NOMO-1 (cell line): Measurements from ENCODE around the gene ZDHHC9.
"Not testable (repeated sequence)": the region's sequence is repeated elsewhere in the genome, so short reads cannot be mapped to it uniquely, and the experiment has no call there.

Experiments
- DNase-seq, 2 experiments: peaks; one replicate each; lab custom pipeline; 2025; ENCODE audit not compliant: unreplicated experiment in 2 of 2; lab: John Stamatoyannopoulos, UW

The ZDHHC9 gene

DNA sequence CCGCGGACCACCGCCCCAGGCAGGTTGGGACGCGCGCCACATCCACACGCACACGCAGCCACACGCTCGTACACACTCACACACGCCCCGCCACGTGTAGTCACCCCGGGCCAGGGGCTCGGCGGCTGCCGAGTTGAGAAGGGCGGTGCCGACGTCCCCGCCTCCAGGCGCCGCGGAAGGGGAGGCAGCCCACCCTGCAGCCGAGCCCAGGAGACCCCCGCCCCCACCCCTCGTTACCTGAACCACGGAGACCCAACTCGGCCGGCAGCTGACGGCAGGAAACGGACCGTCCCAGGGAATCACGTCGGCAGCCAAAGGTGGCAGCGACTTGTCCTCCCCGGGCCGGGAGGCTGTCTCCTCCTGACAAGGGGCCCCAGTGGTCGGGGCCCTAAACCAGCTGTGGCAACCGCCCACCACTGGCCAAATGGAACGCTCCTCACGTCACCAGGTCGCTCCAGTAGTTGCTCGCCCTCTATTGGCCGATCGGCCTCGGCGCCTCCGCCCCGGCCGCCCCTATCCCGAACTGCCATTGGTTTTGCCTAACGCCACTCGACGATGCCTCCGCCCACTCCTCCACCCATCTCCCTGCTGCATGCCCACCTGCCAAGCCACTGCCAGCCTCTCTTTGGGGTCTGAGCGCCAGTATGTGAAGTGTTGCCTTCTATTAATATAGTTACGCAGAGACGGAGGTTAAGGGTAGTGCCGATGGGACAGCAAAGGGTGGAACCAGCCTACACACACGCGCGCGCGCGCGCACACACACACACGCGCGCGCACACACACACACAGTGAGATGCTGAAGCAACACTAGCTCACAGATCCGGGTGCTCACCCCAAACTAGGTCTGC, at the start of gene ZDHHC9:
TSS of gene ZDHHC9 (minus strand) at position 428 of the 848 bp plus-strand sequence. CDS start 1,941 bp downstream, outside the sequence.
- DNase-seq = peak; percentile 70 to 81

DNA sequence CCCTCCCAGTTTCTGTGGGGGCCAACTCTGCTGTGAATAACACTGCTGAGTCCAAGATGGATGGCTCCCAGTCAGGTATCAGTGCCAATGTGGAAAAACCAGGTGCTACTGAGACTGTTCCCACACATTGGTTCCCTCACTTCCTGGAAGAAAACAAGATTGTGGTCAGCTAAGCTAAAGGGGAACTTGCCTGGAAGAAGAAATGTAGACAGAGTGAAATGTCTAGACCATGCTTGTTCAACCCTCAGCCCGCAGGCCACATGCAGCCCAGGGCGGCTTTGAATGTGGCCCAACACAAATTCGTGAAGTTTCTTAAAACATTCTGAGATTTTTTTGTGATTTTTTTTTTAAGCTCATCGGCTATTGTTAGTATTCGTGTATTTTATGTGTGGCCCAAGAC, 33.7 kb upstream of the ZDHHC9 start:
- no peak for DNase-seq

DNA sequence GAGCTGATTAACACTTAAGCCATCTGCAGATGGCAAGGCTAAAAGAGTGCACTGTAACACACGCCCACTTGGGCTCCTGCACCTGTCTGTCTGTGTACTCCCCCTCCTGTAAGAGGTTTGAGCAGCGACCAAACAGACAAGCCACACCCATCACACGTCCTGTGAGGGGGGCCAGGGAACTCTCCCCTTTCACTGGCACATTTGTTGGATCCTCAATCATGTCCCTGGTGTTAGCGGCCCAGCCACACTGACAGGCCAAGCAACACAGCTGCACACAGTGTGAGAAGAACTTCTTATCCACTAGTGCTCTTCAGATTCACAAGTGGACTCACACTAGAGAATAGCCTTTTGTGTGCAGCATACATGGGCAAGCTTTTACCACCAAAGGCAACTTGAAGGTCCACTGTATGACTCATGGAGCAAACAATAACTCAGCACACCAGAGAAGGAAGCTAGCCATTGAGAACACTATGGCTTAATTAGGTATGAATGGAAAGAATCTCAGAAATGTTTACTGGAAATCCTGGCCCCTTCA, 33.2 kb upstream of the ZDHHC9 start:
- no peak for DNase-seq

DNA sequence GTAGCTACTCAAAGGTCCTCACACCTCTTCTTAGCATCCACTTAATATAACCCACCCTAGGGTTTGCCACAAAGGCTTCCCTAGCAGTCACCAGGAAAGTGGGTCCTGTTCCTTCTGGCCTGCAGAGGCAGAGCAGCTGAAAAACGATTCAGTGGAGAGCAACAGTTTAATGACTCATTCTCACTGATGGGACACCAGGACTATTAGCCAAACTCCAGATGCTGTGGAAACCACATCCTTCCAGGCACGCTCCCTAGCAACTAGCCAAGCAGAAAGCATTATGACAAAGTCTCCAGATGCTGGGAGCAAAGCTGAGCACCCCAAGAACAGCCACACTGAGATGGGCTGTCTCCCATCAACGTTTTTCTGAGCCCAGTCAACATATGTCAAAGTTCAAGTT, 32.0 kb upstream of the ZDHHC9 start:
- DNase-seq = no peak

- no peak for DNase-seq
Measured at GRCh38 chrX:129872524-129872923, 28.8 kb upstream of the ZDHHC9 start.

GRCh38 chrX:129866321-129866720, 22.6 kb upstream of the ZDHHC9 start:
- not testable (repeated sequence) for DNase-seq

DNA sequence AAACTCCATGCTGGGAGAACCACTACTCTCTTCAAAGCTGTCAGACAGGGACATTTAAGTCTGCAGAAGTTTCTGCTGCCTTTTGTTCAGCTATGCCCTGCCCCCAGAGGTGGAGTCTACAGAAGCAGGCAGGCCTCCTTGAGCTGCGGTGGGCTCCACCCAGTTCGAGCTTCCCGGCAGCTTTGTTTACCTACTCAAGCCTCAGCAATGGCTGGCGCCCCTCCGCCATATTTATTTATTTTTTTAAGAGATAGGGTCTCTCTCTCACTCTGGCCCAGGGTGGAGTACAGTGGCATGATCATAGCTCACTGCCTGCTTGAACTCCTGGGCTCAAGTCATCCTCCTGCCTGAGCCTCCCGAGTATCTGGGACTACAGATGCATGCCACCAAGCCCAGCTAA, 15.4 kb upstream of the ZDHHC9 start:
- not testable (repeated sequence) for DNase-seq

GRCh38 chrX:129851825-129852224, 8.1 kb upstream of the ZDHHC9 start:
- not testable (repeated sequence) for DNase-seq

DNA sequence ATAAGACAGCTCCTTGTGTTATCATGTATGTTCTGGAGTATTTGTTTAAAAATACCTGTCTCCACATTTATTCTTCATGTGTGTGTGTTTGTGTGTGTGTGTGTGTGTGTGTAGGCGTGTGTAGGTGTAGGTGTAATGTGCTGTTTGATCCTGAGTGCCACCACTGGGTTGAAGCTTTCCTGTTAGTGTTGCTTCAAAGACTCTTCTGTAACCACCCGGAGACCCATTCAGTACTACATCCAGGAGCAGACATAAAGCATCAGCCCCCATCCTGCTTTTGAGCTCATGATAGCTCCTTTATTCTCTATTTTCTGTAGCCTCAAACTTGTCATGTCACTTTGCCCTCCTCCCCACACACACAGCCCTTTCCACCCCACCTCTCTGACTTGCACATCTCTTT, 3.0 kb upstream of the ZDHHC9 start:
- DNase-seq = no peak

DNA sequence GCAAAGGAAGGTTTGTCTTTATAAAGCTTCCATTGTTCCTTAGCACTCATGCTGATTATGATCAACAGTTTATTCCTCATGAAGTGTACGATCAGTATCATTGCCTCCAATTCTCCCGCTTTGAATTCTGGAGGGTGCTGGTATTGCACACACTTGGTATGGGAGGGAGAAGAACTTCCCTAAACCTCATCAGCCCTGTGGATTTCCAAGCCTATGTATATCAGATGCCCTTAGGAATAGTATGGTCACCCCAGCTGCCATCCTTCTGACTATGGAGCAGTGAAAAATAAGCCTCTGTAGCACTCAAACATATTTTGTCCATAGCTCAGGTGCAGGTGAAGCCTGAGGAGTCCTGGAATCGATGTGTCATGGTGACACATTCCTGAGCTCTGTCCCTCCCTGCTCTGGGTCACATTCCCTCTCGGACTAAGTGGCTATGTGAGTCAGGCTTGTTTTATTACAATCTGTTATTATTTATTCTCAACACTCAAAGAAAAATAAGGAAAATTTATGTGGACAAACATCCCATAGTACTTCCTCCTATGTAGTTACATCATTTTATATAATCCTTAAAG, 2.0 kb upstream of the ZDHHC9 start:
- DNase-seq = no peak

GRCh38 chrX:129843209-129843458, 552 bp downstream of the ZDHHC9 start:
- DNase-seq = no peak

DNA sequence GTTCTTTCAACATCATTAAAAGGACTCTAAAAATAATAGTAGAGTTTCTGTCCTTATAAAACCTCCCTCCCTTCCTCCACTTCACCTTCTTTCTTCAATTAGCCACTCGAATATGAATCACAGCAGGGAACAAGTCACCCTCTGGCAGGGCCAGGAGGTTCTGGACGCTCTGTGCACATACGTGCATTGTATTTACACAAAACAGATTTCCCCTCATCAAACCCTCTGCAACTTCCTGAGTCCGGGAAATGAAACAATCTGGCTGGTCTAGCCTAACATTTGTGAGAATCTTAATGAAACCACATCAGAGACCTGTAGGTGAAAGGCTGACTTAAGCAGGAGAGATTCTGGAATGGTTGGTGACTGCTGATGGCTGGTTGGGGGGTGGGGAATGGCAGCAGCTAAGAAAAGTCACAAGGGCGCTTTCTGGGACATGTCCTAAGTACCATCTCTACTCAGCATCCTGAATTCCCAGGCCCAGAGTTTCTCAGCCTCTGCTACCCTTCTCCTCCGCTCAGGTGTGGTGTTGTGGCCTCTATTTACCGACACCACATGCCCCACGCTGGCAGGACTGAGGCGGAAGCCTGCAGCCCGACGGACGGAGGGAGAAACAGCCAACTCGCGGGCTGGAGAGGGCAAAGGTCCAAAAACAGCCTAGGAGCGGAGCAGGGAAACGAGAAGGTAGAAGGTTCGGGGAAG, 1.0 kb downstream of the ZDHHC9 start:
- no peak for DNase-seq

DNA sequence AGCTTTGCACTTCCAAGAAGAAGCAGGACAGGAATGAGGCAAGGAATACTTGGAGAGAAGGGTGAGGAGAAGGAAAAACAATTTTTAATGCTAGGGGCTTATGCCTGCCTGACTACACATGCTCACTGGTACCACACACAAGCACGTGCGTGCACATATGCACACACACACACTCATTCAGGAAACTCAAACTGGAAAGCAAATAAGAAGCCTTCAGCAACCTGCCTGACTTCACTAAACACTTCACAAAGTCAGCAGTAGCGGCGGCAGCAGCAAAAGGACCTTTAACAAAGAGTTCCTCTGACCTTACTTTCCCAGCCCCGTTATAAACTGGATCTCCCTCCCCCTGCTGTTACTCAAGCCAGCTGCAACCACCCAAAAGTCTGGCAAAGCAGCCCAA, 3.3 kb downstream of the ZDHHC9 start:
- DNase-seq = no peak

DNA sequence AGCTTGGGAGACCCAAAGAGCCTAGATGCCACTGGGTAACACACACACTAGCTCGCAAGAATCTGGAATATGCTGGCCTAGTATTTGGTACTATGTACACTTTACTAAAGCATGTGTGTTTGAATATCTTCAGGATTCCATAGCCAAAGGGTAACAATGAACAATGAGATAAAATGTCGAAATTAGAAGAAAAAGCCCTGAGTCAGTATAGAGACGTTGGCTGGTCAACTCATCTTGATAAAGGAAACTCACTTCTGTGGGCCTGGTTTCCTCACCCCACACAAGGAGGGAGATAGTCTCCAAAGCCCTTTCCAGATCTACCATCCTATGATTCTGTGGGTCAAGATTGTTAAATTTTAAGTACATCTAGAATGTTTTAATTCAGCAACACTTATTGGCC, 6.9 kb downstream of the ZDHHC9 start:
- DNase-seq = no peak

- DNase-seq = no peak
Measured at GRCh38 chrX:129833153-129833990, 10.3 kb downstream of the ZDHHC9 start.

DNA sequence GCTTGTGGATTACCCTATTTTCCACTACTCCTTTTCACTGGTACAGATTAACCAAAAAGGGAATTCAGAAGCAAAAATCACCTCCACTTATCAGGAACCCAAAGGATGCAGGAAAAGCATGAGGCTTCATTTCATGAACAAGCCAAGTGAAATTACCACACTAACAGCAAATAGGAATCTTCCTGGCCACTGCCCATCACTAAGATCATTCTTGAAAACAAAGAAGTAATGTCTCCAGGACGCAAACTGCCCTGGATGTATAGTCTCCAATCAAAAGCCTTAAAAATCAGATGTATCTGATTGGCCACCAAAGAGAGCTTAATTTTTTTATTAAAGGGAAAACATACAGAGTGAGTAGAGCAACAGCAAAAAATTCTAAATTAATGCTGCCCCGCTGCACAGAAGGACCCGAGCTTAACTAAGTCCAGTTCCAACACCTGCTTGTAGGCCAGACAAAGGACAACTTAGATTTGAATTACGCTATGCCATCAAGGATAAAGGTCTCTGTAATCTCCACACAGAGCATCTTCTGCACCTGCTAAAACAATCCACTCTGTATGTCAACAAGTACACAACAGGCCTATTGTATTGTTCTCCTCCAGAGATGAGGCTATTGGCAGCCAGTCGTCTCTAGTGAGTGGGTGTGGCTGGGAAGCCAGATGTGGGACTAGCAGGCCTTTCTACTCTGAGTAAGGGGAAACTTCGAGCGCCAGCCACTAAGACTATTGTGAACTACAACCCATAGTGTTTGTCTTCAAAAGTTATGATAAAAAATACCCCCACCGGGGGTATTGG, 12.4 kb downstream of the ZDHHC9 start:
- DNase-seq = no peak

DNA sequence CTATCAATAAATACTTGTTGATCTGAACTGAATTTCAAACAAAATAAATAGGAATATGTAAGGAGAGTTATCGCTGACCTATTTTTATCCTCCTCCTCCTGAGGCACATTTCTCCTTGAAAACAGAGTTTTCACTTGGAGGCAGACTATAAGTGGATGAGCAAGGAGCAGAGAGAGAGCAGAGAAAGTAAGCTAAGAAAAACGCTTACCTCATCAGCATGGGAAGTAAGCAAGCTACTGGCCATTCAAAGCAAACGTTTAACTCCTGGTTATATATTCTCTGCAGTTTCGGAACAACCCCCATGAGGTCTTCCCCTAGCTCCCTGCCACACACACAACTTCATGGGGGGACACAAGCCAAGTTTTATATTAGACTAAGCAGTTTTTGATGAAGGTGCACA, 13.2 kb downstream of the ZDHHC9 start:
- DNase-seq = no peak

DNA sequence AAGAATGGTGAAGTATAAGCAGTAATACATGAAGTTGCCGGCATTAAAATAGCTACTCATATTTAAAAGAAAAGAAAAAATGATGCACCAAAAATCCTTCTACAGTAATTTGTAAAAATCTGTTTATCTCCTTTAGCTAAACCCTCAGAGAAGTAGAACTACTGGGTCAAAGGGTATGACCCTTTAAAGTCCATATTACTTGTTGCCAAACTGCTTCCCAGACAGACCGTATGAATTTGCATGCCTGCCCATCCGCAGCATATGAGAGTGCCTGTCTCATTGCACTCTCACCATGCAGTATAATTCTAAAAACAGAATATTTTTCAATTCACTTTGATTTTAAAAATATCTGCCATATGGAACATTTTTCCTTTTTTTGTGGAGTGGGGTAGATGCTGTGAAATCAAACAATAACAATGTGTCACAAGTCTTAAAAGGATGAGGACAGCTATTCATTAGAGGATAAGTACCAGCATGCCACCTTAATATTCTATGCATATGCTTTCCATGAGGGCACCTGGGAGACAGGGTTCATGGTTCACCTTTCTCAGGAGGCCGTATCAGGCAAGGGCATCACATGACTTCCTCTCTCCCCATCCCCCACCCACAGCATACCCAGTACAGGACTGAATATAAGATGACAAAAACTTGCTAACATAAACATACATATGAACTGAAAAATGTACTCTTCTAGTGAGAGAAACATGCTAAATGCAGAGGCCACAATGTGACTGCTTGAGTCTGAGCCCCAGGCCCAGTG, 17.8 kb downstream of the ZDHHC9 start:
- DNase-seq = no peak

DNA sequence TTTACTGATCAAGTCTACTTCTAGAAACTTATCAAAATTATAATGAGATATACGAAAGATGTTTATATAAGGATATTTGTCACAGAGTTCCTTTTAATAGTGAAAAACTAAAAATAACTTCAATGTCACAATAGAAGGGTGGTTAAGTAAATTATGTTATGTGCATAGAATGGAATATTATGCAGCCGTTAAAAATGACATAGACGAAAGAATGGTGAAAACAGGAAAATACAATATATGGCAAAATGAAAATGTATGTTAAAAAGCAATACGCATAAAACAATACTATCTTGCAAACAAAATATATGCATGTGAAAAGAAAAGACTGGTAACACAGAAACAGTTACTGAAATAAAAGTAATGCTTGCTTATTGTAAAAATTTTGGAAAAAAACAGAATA, 19.1 kb downstream of the ZDHHC9 start:
- no peak for DNase-seq
